Fibroblast of the aortic adventitia (primary cell): ENCODE data around the gene FANCD2. TPM values are rescaled to one million over a fixed set of nuclear protein-coding genes. Genes with fewer than 3 reads are reported as not detected.
"Not testable (repeated sequence)": the region's sequence is repeated elsewhere in the genome, so short reads cannot be mapped to it uniquely, and the experiment has no call there.

ENCODE experiments used
- DNase-seq: peaks from one replicate; pipeline ENCODE4 v3.0.0-alpha.2; 2010; ENCODE audit warnings: low read depth
- H3K4me3 ChIP-seq: 2 replicates; pipeline ENCODE4 v1.5.1; 2011; ENCODE audit warnings: low read depth, mild to moderate bottlenecking, control low read depth, low read length, moderate library complexity
- total RNA-seq: library from RNA; depleted of rRNA; stranded (reverse); fragments of >200 nt; gene quantifications from 2 replicates; pipeline ENCODE4 v1.2.3, GENCODE V29; 2012; ENCODE audit warnings: low replicate concordance
- TF ChIP-seq, protein P1 (sequence below): IDR thresholded peaks from 2 replicates; pipeline ENCODE4 v1.5.1; 2011; ENCODE audit warnings: mild to moderate bottlenecking, low read length, control low read depth, inconsistent platforms; ENCODE audit not compliant: insufficient read depth

FANCD2 gene
- total RNA-seq, 1 donor, result 26.8 TPM

DNA sequence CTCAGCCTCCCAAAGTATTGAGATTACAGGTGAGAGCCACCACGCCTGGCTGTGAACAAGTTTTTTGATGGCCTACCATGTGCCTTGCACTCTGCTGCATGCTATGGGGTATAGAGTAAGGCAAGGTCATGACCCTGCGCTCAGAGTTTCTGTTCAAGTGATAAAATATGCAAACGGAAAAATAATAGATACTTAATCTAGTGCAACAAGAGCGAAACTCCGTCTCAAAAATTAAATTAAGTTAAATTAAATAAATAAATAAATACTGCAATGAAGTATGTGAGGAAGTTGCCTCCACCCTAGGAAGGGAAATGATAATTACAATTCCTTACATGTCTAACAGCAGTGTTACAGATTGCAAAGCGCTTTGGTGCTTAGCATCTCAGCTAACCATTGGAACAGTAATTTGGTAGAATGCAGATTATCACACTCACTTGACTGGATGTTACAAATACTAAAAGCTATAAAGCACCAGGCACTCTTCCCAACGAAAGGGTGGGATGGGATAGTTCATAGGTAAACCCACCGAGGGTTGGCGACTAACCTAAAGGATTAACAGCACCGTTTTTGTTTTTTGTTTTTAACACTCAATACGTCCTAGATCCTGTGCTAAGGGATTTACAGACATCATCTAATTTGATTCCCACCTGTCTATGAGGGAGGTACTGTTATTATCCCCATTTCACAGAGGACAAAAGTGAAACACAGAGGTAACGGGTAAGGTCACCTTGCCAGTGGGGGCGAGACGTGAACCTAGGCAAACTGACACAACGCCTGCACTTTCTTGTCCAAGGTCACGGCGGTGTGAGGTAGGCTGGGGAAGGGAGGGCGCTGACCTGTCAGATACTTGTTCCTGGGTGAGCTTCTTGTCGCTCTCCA is 793 bp upstream of the FANCD2 start:
- peak overlapping the region; percentile 82 for H3K4me3 ChIP-seq
- no peak for DNase-seq
- TF ChIP-seq, protein P1, sequence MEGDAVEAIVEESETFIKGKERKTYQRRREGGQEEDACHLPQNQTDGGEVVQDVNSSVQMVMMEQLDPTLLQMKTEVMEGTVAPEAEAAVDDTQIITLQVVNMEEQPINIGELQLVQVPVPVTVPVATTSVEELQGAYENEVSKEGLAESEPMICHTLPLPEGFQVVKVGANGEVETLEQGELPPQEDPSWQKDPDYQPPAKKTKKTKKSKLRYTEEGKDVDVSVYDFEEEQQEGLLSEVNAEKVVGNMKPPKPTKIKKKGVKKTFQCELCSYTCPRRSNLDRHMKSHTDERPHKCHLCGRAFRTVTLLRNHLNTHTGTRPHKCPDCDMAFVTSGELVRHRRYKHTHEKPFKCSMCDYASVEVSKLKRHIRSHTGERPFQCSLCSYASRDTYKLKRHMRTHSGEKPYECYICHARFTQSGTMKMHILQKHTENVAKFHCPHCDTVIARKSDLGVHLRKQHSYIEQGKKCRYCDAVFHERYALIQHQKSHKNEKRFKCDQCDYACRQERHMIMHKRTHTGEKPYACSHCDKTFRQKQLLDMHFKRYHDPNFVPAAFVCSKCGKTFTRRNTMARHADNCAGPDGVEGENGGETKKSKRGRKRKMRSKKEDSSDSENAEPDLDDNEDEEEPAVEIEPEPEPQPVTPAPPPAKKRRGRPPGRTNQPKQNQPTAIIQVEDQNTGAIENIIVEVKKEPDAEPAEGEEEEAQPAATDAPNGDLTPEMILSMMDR, result no peak

DNA sequence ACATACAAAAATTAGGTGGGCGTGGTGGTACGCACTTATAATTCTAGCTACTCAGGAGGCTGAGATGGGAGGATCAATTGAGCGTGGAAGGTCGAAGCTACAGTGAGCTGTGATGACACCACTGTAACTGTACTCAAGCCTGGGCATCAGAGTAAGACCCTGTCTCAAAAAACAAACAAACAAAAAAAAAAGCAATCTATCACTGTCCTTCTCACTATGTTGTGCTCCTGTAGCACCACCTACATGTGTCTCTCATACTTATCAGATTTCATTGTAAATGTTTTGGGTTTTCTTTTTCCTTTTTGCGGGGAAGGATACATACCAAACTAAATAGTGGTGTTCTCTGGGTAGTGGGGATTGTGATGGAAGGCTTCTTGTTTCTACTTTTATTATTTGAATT is 14.8 kb downstream of the FANCD2 start:
- no peak for DNase-seq
- TF ChIP-seq, protein P1, result no peak
- H3K4me3 ChIP-seq, result no peak overlapping the region

DNA sequence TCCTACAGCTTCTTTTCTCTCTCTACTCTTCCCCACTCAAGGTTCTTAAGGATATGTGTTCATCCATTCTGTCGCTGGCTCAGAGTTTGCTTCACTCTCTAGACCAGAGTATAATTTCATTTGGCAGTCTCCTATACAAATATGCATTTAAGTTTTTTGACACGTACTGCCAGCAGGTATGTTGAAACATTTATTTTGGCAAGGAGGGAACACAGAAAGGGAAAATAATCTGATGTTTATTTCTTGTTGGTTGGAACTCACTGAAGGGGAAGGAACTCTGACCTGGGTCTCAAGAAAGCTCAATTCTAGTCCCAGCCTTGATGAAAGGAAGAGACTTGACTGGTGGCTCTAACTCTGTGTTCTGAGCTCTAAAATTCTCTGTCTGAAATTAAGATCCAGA is 21.6 kb downstream of the FANCD2 start:
- TF ChIP-seq, protein P1, result no peak
- no peak overlapping the region for H3K4me3 ChIP-seq
- peak; percentile 8 for DNase-seq

DNA sequence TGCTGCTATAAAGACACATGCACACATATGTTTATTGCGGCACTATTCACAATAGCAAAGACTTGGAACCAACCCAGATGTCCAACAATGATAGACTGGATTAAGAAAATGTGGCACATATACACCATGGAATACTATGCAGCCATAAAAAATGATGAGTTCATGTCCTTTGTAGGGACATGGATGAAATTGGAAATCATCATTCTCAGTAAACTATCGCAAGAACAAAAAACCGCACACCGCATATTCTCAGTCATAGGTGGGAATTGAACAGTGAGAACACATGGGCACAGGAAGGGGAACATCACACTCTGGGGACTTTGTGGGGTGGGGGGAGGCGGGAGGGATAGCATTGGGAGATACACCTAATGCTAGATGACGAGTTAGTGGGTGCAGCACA is 26.8 kb downstream of the FANCD2 start:
- not testable (repeated sequence) for DNase-seq, H3K4me3 ChIP-seq

DNA sequence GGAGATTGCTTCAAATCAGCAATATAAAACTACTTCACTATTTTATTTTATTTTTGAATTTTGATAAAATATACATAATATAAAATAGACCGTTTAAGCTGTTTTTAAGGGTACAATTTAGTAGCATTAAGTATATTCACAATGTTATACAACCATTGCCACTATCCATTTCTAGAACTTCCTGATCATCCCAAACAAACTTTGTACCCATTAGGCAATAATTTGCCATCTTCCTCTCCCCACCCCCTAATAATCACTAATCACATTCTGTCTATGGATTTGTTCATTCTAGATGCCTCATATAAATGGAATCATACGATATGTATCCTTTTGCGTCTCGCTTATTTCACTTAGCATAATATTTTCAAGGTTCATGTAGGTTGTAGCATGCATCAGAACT is 28.9 kb downstream of the FANCD2 start:
- H3K4me3 ChIP-seq, result no peak overlapping the region
- TF ChIP-seq, protein P1, result no peak

DNA sequence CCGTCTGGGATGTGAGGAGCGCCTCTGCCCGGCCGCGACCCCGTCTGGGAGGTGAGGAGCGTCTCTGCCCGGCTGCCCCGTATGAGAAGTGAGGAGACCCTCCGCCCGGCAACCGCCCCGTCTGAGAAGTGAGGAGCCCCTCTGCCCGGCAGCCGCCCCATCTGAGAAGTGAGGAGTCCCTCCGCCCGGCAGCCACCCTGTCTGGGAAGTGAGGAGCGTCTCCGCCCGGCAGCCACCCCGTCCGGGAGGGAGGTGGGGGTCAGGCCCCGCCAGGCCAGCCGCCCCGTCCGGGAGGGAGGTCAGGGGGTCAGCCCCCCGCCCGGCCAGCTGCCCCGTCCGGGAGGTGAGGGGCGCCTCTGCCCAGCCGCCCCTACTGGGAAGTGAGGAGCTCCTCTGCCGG is 43.8 kb downstream of the FANCD2 start:
- not testable (repeated sequence) for H3K4me3 ChIP-seq, DNase-seq

More for the DNA sequence above, 28.9 kb downstream of the FANCD2 start:
- DNase-seq, result no peak

DNA sequence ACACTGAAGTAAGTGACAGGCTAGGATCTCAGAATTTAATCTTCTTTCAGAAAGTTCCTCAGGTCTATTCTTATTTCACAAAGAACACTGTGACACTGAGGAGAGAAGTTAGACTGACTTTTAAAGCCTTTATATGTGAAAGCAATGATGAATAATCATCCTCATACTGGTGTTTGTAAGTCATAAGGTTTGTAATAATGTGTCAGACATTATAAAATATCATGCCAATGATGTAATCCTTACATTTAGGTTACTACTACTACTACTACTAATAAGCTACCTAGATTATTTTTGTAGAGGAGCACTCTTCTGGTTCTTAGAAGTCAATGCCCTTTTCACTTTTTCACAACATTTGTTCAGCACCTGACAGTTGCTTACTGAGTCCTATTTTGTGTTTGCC is 48.4 kb downstream of the FANCD2 start:
- DNase-seq, result no peak
- no peak overlapping the region for H3K4me3 ChIP-seq
- TF ChIP-seq, protein P1, result no peak

DNA sequence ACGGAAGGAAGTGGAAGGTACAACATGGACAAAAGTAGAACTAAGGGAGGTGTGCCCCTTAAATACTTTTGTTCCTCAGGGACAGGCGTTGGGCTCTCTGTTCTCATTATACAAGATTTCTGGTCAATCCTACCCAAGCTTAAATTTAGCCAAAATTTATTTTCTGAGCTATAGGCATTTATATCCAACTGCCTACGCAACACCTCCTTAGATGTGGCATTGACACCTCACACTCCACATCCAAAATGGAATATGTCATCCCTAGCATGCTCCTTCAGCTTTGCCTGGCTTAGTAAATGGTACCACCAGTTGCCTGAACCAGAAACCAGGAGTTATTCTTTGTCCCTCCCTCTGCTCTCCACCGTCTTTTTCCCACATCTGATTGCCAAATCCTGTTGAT is 55.6 kb downstream of the FANCD2 start:
- TF ChIP-seq, protein P1, result no peak
- no peak for DNase-seq
- H3K4me3 ChIP-seq, result no peak overlapping the region
